Transverse colon (tissue), 3 donors: ENCODE measurements around the gene RABL6.

ENCODE experiments used
- POLR2A ChIP-seq: fragments of 450-650 bp; IDR thresholded peaks from one replicate; pipeline ENCODE4 v1.6.1; 2016; ENCODE audit warnings: antibody characterized with exemption, mild to moderate bottlenecking, moderate library complexity
- TF ChIP-seq, protein P1 (sequence below), 5 experiments: fragments of 200-600 bp in 3 of 5; fragments of 450-650 bp in 2 of 5; sonication (generic) in 3 of 5; IDR thresholded peaks; 1 replicate in 2 of 5; 2 replicates in 3 of 5; pipeline ENCODE4 v1.5.1; 2016 to 2017; ENCODE audit warnings: antibody characterized with exemption in 5 of 5, inconsistent platforms in 3 of 5, mild to moderate bottlenecking in 2 of 5, moderate library complexity in 1 of 5

- TF ChIP-seq POLR2A = no peak
- TF ChIP-seq, protein P1, sequence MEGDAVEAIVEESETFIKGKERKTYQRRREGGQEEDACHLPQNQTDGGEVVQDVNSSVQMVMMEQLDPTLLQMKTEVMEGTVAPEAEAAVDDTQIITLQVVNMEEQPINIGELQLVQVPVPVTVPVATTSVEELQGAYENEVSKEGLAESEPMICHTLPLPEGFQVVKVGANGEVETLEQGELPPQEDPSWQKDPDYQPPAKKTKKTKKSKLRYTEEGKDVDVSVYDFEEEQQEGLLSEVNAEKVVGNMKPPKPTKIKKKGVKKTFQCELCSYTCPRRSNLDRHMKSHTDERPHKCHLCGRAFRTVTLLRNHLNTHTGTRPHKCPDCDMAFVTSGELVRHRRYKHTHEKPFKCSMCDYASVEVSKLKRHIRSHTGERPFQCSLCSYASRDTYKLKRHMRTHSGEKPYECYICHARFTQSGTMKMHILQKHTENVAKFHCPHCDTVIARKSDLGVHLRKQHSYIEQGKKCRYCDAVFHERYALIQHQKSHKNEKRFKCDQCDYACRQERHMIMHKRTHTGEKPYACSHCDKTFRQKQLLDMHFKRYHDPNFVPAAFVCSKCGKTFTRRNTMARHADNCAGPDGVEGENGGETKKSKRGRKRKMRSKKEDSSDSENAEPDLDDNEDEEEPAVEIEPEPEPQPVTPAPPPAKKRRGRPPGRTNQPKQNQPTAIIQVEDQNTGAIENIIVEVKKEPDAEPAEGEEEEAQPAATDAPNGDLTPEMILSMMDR (IDR thresholded peaks at IDR 0.05) = no peak
These were observed 12.8 kb upstream of the RABL6 start for GRCh38 chr9:136795000-136795348.
